Measurements from ENCODE around the gene ADIPOR2. TPM values are rescaled to one million over a fixed set of nuclear protein-coding genes. Genes with fewer than 3 reads are reported as not detected.

ADIPOR2 gene
- total and polyA plus RNA-seq, 8 donors = 2.9 to 185 (median 26.9) TPM

- no peaks in the 10 kb centered on the region for H3K27me3 ChIP-seq
- H3K9me3 ChIP-seq = no peaks in the 10 kb centered on the region
- intact Hi-C loops (cut with DNase I; ENCODE audit: low total_unique reads) = no loop called here
- H3K27ac ChIP-seq = no peak overlapping the region
- H3K36me3 ChIP-seq = peaks cover 5 to 56% (median 34%) of the 10 kb centered on the region in 4 donors
- DNase-seq = no peak
- H3K4me3 ChIP-seq = no peak overlapping the region
- WGBS, 5 donors = 85 to 96% (median 93%) methylated on average over 5 of the region's 5 CpGs
- TF ChIP-seq POLR2AphosphoS5 (IDR thresholded peaks at IDR 0.05) = no peak
- no peak for TF ChIP-seq EP300 (IDR thresholded peaks at IDR 0.05)
- no peak for TF ChIP-seq POLR2A (IDR thresholded peaks at IDR 0.05)
- TF ChIP-seq CTCF (IDR thresholded peaks at IDR 0.05) = no peak
- peaks cover 9 to 58% (median 38%) of the 10 kb centered on the region in 4 donors for H3K4me1 ChIP-seq
These were observed 86.9 kb downstream of the ADIPOR2 start for GRCh38 chr12:1777798-1778197.

DNA sequence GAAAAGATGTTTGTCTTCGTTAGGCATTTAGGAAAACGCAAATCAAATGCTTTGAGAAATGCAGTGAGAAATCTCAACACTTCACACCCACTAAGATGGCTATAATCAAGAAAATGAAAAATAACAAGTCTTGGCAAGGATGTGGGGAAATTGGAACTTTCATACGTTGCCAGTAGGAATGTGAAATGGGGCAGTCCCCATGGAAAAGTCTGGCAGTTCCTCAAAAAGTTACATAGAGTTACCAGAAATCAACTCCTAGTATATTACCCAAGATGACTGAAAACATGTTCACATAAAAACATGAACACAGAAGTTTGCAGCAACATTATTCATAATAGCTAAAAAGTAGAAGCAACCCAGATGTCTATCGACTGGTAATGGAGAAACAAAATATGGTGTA, 88.0 kb downstream of the ADIPOR2 start:
- TF ChIP-seq EP300 (IDR thresholded peaks at IDR 0.05) = no peak
- TF ChIP-seq POLR2AphosphoS5 (IDR thresholded peaks at IDR 0.05) = no peak
- TF ChIP-seq POLR2A (IDR thresholded peaks at IDR 0.05) = no peak
- TF ChIP-seq CTCF (IDR thresholded peaks at IDR 0.05) = no peak
- Histone ChIP-seq H3K27me3 (no peaks in the 10 kb centered on the region), H3K4me1 (peaks cover 7 to 50% (median 34%) of the 10 kb centered on the region in 4 donors), H3K9me3 (no peaks in the 10 kb centered on the region), H3K36me3 (peaks cover 9 to 56% (median 35%) of the 10 kb centered on the region in 4 donors), H3K4me3 (no peak overlapping the region), H3K27ac (peak overlapping the region in 1 of 5 donors; percentile 32)
- 74 to 82% (median 80%) methylated on average over 4 of the region's 4 CpGs for WGBS, 5 donors
- no peak for DNase-seq
- intact Hi-C loops (cut with DNase I; ENCODE audit: low total_unique reads) = no loop called here

- Histone ChIP-seq H3K36me3 (peaks cover 12 to 56% (median 42%) of the 10 kb centered on the region in 4 donors), H3K27ac (peak overlapping the region in 4 of 5 donors; percentile 2 to 52 (median 26)), H3K4me1 (peaks cover 7 to 42% (median 31%) of the 10 kb centered on the region in 4 donors), H3K4me3 (no peak overlapping the region), H3K9me3 (no peaks in the 10 kb centered on the region), H3K27me3 (no peaks in the 10 kb centered on the region)
- TF ChIP-seq POLR2A (IDR thresholded peaks at IDR 0.05) (no peak), EP300 (IDR thresholded peaks at IDR 0.05) (no peak), CTCF (IDR thresholded peaks at IDR 0.05) (no peak)
- intact Hi-C loops (cut with DNase I; ENCODE audit: low total_unique reads) = no loop called here
- WGBS, 5 donors = 17 to 44% (median 31%) methylated on average over 1 of the region's 1 CpG
- peak in 1 of 2 donors; percentile 26 for DNase-seq
These were observed 88.9 kb downstream of the ADIPOR2 start for GRCh38 chr12:1779783-1780182.

- Histone ChIP-seq H3K27me3 (no peaks in the 10 kb centered on the region), H3K4me3 (no peak overlapping the region), H3K9me3 (no peaks in the 10 kb centered on the region), H3K4me1 (peaks cover 0 to 42% (median 24%) of the 10 kb centered on the region in 4 donors), H3K27ac (no peak overlapping the region), H3K36me3 (peaks cover 17 to 72% (median 59%) of the 10 kb centered on the region in 4 donors)
- intact Hi-C loops (cut with DNase I; ENCODE audit: low total_unique reads) = no loop called here
- TF ChIP-seq CTCF (IDR thresholded peaks at IDR 0.05) = no peak
- DNase-seq = no peak
- 7 to 34% (median 28%) methylated on average over 2 of the region's 2 CpGs for WGBS, 5 donors
These were observed 90.9 kb downstream of the ADIPOR2 start for GRCh38 chr12:1781772-1782171.

Data from stomach (tissue), 9 donors.